Activated CD4-positive, alpha-beta T cell treated with anti-CD3 and anti-CD28 coated beads, Interleukin-10, Interleukin-2, amounts not matched to agents 100 ng/mL and 50 ng/mL, durations not matched to agents 16 hours and 8 hours (primary cell): ENCODE results near the gene AFDN.

Experiments
- DNase-seq: peaks from one replicate; pipeline ENCODE4 v3.0.0-alpha.2; 2020

AFDN gene

DNA sequence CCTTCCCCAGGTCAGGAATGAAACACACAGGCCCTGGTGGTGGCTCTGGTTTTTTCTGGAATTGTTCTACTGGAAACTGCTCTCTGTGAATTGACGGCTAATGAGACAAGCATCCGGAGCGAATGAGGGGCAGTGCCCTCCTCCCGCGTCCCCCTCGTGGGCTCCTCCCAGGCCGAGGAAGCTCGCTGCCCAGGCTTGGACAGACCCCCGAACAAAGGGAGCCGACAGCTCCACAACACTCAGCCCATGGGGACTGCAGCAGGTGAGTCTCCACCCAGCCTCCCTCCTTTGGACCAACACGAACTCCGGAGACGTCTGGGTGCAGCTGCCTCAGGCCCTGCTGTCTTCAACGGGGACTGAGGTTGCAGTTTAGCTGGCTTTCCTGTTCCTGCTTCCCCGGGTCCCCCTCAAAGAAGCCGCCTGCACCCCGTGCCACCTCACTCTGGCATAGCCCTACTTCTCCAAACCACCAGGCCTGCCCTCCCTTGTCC, 31.3 kb upstream of the AFDN start:
- DNase-seq: no peak

DNA sequence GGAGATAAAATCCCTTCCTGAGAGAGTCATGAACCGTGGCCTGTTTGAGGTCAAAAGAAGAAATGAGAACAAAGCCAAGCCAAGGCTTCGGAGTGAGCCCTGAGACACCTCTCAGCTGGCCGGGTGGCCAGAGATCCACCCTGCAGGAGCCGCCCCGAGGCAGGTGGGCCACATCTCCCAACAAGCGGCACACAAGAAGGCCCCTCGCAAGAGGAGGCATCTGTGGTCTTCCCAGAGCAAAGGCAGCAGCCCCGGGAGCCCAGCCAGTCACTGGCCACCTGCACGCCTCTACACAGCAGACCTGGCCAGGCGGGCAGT, 30.9 kb upstream of the AFDN start:
- no peak for DNase-seq

DNA sequence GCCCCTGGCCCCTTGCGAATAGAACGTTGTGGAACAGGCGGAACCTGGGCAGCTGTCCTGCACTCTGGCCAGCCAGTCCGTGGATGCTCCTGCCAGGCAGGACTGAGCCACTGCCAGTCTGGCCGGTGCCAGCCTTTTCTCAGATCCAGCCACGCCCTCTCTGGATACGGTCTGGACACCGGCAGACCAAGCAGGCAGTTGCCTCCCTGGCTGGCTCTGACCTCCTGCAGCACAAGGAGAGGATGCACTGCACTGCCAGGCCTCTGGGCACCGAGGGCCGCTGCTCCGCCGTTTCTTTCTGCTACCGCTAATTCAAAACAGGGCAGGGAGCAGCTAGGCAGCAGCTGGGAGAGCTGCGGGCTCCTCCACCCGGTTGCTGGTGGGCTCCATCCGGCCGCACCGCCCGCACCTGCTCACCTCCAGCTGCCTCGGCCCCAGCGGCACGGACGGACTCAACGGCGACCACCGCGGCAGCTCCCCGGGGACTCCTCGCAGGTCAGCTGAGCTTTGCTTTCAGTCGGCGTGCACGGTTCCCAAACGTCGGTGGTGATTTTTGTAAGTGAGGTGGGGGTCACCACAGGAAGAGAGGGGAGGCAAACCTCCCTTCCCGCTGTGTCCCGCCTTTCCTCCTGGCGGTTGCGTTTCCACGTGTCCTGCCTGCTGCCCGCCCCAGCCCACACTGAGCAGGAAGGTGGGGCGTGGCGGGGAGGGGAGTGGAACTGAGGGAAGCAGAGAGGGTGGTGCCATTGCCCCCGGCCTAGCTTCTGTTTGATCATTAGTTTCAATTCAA, 30.3 kb upstream of the AFDN start:
- DNase-seq: no peak

- no peak for DNase-seq
These were observed 29.7 kb upstream of the AFDN start for GRCh38 chr6:167797011-167797471.

DNA sequence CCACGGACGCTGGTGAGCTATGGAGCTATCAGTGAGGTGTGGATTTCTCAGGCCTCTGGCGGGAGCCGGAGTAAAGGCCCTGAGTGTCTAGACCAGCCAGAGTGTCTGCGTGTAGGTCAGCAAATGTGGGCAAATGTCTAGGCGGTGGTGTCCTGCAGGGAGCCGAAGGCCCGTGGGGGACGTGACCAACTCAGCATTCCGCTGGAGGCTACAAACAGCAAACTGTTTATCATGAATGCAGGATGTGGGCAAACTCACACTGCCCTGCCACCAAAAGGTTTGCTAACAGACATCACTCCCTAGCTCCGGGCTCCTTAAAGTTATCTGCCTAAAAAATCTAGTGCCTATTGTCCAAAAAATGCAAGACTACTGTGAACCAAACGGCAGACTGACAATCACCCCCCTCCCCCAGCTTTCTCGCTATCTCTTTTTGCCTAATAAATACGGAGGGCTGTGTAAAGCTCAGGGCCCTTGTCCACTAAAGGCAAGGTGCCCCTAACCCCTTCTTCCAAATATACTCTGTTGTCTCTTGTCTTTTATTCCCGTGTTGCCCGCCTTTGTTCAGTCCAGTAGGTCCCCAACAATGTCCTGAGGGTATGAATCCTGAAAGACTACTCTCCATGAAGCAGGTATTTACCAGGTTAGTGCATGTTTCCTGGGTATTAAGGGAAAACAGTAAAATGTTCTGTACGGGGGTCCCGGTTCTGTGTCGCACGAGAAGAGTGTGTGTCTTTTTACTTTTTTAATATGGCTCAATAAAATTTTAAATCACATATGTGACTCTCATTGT, 29.0 kb upstream of the AFDN start:
- DNase-seq: no peak

DNA sequence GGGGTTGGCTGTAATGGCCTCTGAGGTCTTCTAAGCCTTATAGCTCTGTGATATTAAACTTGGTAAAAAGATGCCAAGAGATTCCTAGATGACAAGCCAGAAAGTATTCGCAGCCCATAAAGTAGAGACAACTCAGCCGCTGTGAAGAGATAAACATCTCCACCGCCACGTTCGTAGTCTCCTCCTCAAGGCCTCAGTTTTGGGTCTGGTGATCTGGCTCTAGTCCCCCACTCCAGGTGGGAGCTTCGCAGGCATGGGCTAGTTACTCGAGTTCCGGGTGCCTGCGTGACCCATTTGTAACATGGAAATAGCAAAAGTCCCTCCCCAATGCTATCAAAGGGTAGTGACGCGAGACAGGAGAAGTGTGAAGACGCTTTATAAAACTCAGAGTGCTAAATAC, 28.3 kb upstream of the AFDN start:
- DNase-seq: no peak

DNA sequence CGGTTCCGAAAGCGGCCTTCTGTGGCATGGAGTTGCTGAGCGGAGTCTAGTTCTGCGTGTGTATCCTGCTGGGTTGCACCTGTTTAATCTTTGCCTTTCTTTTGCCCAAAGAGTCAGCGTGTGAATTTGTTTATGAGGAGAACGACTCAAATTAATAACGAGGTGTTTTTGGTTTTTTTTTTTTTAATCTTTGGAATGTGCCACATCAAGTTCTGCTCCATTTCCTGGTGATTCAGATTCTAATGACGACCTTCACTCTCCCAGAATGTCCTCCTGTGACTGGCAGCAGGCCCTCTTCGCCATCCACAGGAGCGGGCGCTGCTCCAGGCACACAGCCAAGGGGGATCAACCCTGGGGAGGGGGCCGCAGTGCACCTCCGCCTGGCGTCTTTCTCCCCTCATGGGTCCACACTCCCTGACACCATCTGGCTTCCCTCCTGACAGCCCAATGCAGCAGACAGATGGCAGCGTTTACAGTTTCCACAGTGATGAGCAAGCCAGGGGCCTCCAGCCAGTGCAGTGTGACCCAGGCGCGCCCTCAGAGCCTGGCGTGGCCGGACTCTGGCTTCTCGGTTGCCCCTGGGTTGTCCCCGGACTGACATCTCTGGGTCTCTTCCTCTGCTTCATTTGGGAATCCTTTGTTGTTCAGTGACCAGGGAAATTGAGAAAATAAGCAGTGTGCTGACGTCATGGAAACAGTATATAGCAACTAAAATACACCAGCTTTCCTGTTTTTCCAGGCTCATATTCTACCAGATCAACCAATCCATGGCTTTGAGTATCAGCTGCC, 27.5 kb upstream of the AFDN start:
- no peak for DNase-seq

DNA sequence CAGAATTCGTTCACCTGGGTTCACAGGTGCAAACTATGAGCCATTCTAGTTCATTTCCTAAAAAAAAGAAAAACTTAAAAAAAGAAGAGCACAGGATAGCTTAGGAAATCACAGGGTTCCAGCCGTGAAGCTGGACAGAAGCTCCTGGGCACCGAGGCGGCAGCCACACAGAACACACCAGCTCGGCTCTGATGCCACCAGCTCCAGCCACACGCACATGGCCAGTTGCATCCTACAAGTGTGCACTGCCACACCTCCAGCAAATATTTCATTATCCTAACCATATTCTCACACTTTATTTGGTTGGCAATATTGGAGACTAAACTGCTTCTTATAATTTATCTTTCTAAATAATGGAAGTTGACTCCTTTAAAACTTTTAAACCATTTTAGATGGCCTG, 26.2 kb upstream of the AFDN start:
- DNase-seq: no peak

DNA sequence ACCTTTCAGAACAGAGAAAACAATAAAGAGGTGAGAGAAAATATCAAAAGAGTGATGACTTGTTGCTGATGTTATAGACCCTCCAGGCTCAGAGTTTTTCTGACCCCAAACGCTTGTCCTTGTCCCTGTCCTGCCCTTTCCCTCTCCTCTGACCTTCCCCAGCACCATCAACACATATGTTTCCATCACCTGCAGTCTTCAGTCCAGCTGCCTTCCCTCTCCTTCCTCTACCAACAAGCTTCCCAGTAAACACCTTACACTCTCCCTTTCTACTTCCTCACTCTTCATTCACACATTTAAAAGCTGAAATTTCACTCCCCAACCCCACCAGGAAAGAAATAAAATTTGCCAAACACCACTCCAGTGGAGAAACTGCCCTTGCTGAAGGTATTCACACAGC, 25.4 kb upstream of the AFDN start:
- no peak for DNase-seq

DNA sequence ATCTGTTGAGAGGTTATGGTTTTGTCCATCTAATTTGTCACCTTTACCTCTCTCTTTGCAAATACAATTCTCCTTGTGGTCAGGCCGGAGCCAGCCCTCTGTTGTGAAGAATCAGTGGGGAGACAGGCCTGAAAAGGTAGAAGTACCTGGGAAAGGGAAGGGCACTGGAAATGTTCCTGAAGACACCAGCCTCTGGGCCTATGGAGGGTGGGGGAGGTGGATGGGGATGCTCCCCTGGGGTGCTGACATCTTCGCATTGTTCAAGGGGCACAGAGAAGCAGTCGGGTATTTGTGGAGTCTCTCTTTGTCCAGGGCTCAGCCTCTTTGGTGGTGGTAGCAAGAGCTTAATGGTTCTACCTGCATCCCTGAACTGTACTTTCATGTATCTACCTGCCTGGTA, 24.4 kb upstream of the AFDN start:
- DNase-seq: no peak

- DNase-seq: no peak
These were observed 22.9 kb upstream of the AFDN start for GRCh38 chr6:167803816-167804215.

GRCh38 chr6:167804281-167805013, 22.3 kb upstream of the AFDN start:
- no peak for DNase-seq

GRCh38 chr6:167805349-167806060, 21.2 kb upstream of the AFDN start:
- DNase-seq: no peak

DNA sequence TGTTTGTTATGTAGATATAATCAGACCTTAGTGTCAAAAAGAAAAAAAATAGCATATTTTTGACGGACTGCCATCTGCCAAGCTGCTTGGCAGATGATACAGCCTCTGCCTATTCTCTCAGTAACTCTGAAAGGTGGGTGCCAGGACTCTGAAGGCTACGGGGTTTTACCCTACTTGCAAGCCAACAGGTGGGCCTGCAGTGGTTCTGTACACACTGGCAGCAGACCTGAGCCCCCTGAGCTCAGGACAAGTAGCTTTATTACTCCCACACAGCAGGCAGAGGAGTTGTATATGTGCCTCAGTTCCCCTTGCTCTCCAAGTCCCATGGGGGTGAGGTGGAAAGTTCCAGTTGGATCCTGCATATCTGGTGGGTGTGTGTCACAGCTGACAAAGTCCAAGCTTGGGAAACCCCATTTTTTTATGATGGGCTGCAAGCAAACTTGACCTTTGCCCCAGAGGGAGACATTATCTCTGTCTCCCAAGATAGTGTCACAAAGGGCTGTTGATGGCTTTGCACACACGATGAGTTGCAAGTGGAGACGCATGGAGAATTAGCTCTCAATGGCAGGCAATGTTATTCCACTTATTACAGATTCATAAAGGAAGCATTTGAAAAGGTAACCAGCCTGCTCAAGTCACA, 20.5 kb upstream of the AFDN start:
- DNase-seq: no peak

- no peak for DNase-seq
These were observed 19.5 kb upstream of the AFDN start for GRCh38 chr6:167807200-167807599.

DNA sequence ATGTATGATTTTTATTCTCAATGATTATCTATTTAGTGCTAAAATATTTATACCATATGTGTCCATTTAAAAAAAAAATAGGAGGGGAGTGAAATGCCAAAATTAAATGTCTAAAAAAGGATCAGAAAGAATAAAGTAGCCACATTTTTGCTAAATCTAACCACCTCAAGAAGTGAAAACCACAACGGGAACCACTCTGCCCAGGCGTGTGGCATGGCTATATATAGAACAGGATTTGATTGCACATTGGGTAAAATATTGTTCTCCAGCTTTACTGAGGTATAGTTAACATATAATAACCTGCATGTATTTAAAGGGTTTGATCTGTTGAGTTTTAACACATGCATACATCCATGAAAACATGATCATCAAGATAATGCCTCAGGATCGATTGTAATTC, 19.0 kb upstream of the AFDN start:
- no peak for DNase-seq

DNA sequence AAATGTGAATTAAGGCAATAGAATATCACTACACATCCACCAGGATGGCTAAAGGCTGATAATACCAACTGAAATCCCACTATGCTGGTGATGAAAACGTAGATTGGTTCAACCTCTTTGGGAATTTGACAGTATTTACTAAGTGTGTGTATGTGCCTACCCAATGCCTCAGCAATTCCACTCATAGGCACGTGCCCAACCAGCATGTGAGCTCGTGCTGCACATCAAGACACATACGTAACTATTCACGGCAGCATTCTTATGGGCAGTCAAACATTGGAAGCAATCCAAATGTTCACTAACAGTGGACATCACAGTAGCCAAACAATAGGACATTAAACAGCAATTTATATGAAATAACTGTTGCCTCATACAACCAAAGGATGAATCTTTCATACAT, 15.7 kb upstream of the AFDN start:
- DNase-seq: no peak

DNA sequence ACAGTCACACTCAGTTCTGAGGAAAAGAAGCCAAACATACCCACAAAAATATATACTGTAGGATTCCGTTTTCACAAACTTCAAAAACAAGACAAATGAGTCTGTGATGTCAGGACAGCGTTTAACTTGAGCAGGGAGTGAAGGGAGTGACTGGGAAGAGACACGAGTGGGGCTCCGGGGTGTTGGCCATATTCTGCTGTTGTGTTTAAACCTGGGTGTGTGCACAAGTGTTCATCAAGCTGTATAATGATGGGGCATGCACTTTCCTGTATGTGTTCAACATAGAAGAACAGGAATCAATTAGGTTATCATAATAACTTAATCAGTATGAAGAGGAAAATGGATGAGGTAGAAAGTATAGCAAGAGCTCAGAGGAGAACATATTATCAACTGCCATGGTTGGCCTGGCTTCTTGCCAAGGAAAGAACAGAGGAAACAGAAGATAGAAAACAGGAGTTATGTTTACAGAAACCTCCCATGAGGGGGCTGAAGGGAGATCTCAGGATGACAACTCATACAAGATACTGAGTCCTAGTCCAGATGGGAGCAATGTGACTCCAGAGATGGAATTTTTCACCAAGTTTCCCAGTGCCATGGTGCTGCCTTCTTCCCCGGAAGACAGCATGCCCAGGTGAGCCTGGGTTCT, 15.1 kb upstream of the AFDN start:
- DNase-seq: no peak

GRCh38 chr6:167812088-167812487, 14.6 kb upstream of the AFDN start:
- DNase-seq: no peak

DNA sequence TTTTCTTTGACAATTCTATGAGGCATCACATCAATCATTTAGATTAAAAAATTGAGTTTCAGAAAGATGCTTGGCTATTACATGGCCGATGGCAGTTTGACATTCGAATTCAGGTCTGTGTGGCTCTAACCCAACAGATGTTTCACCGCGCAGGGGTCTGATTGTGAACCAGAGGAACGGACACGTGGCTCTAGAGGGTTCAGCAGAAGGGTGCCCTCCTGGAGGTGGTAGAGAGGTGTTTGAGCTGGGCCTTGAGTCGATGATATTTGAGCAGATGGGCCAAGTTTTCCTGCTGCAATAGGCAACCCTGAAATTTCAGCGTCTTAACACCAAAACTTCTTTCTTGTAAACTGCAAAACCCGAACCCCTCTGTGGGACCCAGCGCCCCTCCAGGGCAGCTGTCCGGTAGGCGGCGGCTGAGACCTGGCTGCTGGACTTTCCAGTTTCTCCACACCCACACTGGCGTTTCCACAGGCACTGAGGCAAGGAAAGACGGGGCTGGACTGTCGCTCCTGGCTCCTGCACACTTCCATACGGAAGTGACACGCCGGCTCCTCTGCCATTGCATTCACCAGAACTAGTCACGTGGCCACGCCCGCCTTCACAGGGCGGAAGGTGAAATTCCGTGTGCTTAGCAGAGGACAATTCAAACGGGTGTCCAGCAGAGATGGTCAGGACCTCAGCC, 11.3 kb upstream of the AFDN start:
- DNase-seq: no peak

DNA sequence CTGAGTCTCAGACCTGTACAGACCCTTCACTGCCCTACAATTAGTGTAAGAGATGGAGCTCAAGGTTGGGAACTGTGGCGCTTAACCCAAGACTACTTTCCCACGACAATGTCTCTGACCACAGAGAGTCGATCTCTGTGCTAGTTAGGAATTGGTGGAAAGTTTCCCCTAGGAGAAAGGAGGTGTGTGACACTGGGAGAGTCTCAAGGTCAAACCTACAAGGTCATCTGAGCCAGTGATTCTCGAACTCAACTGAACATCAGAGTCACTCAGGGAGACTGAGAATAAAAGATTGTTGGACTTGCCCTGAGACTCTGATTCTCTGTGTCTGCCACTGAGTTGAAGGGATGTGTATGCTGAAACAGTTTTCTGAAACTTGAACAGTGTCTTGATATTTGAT, 9.7 kb upstream of the AFDN start:
- no peak for DNase-seq
